ENCODE measurements around the gene COX8C.
"Not testable (repeated sequence)": the region's sequence is repeated elsewhere in the genome, so short reads cannot be mapped to it uniquely, and the experiment has no call there.

COX8C gene

GRCh38 chr14:93337884-93338283 lies 9.1 kb upstream of the COX8C start:
- no peak overlapping the region for H3K27ac ChIP-seq
- TF ChIP-seq ZFX (IDR thresholded peaks at IDR 0.05; ENCODE audit: borderline replicate concordance), result no peak
- TF ChIP-seq, protein P1, sequence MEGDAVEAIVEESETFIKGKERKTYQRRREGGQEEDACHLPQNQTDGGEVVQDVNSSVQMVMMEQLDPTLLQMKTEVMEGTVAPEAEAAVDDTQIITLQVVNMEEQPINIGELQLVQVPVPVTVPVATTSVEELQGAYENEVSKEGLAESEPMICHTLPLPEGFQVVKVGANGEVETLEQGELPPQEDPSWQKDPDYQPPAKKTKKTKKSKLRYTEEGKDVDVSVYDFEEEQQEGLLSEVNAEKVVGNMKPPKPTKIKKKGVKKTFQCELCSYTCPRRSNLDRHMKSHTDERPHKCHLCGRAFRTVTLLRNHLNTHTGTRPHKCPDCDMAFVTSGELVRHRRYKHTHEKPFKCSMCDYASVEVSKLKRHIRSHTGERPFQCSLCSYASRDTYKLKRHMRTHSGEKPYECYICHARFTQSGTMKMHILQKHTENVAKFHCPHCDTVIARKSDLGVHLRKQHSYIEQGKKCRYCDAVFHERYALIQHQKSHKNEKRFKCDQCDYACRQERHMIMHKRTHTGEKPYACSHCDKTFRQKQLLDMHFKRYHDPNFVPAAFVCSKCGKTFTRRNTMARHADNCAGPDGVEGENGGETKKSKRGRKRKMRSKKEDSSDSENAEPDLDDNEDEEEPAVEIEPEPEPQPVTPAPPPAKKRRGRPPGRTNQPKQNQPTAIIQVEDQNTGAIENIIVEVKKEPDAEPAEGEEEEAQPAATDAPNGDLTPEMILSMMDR (IDR thresholded peaks at IDR 0.05), result no peak

- no peak overlapping the region for H3K27ac ChIP-seq
- TF ChIP-seq, protein P1 (IDR thresholded peaks at IDR 0.05), result no peak
- no peak for TF ChIP-seq ZFX (IDR thresholded peaks at IDR 0.05; ENCODE audit: borderline replicate concordance)
Observed at GRCh38 chr14:93343266-93343665, 3.7 kb upstream of the COX8C start.

DNA sequence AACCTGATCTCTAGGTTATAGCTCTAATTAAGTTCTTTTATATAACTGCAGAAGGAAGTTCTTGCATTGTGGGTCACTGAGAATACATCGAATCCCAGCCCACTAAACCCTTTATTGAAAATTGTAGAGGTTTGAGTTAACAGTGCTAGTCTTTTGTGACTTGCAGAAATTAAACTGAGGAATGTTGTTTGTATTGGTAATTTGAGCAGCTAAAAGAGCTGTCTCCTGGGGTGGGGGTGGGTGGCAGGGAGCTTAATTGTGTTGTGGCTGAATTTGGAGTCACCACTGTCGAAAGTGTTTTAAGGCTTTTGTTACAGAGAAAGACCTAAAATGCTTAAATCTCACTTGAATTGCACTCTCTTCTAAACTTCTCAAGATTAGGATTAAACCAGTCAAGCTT lies 3.2 kb upstream of the COX8C start:
- TF ChIP-seq, protein P1 (IDR thresholded peaks at IDR 0.05), result no peak
- TF ChIP-seq ZFX (IDR thresholded peaks at IDR 0.05; ENCODE audit: borderline replicate concordance), result no peak
- H3K27ac ChIP-seq, result no peak overlapping the region

DNA sequence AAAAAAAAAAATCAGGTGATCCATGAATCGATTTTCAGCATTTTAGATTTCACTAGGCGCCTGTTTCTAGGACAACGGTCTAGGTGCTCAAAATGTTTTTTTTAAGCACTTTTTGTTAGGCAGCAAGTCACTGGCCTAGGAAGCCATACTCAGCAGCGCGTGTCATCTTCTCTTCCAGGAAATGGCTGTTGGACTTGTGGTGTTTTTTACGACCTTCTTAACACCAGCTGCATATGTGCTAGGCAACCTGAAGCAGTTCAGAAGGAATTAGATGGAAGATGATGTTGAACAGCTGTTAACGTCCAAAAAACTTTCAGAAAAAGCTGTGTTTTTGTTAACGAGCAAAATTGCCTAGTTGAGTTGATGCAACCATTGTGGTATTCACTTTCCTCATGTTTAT lies 868 bp downstream of the COX8C start:
- H3K27ac ChIP-seq, result no peak overlapping the region

DNA sequence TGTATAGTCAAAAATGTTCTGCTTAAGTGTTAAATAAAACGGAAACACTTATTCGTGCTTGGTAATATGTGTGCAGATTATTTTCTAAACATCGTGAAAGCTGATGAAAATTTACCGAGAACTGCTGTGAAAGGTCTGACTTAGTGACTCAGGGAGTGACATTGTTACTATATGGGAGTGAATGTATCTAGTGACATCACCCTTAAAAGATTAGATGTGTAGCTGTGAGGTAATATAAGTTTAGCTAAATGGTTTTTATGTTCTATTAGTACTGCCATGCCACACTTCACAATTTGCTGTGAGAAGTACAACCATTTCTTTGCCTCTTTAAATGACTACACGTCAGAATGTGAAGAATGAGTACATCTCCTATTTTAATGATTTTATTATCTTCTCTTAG lies 1.3 kb downstream of the COX8C start:
- no peak overlapping the region for H3K27ac ChIP-seq
- TF ChIP-seq, protein P1 (IDR thresholded peaks at IDR 0.05), result no peak
- no peak for TF ChIP-seq ZFX (IDR thresholded peaks at IDR 0.05; ENCODE audit: borderline replicate concordance)

More for the DNA sequence above, 868 bp downstream of the COX8C start:
- TF ChIP-seq, protein P1 (IDR thresholded peaks at IDR 0.05), result no peak
- TF ChIP-seq ZFX (IDR thresholded peaks at IDR 0.05; ENCODE audit: borderline replicate concordance), result no peak

GRCh38 chr14:93354873-93355272 lies 7.9 kb downstream of the COX8C start:
- H3K27ac ChIP-seq, result not testable (repeated sequence)

DNA sequence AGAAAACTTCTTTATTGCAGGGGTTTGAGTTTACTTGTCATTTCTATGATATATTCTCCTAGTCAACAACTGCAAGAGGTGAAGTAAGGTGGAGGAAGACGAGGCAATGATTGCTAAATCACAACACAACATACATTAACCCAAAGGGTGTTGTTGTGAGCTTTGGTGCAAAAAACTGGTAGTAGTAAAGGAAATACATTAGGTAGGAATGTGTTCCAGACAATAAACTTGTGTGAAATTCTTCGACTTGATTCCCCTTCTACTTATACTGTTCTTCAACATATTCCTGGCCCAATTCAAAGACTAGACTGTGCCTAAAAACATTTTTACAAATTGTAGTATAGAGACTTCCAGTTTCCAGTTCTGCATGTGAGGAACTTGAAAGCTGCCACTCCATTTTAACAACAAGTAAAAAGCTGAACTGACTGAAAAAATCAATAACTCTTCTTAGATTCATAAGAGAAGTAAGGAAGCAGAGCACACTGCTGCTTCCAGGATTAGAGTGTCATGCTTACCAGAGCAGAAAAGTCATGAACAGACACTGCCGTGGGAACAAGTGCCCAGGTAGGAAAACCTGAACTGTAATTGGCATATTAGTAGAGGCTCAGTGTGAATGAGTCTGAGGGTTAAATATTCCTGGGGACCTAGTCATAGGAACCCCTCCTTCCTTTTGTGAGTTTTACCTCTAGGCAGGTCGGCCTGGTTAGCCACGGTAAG lies 22.2 kb downstream of the COX8C start:
- no peak for TF ChIP-seq ZFX (IDR thresholded peaks at IDR 0.05; ENCODE audit: borderline replicate concordance)
- TF ChIP-seq, protein P1 (IDR thresholded peaks at IDR 0.05), result no peak
- H3K27ac ChIP-seq, result no peak overlapping the region

All from 22Rv1 (cell line).